ENCODE results near the gene CDC73.

The CDC73 gene

DNA sequence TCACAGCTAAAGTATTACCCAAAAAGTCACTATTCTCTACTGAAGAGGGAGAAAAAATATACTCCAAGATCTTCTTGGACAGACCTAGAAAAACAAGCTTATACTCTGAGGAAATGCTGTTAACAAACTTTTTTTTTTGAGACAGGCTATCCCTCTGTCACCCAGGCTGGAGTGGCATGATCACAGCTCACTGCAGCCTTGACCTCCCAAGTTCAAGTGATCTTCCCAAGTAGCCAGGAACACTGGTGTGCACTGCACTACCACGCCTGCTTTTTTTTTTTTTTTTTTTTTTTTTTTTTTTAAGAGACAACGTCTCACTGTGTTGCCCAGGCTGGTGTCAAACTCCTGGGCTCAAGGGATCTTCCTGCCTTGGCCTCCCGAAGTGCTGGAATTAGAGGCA, 33.9 kb upstream of the CDC73 start:
- no peak for DNase-seq (ENCODE audit: low read depth)
- TF ChIP-seq, protein P1, sequence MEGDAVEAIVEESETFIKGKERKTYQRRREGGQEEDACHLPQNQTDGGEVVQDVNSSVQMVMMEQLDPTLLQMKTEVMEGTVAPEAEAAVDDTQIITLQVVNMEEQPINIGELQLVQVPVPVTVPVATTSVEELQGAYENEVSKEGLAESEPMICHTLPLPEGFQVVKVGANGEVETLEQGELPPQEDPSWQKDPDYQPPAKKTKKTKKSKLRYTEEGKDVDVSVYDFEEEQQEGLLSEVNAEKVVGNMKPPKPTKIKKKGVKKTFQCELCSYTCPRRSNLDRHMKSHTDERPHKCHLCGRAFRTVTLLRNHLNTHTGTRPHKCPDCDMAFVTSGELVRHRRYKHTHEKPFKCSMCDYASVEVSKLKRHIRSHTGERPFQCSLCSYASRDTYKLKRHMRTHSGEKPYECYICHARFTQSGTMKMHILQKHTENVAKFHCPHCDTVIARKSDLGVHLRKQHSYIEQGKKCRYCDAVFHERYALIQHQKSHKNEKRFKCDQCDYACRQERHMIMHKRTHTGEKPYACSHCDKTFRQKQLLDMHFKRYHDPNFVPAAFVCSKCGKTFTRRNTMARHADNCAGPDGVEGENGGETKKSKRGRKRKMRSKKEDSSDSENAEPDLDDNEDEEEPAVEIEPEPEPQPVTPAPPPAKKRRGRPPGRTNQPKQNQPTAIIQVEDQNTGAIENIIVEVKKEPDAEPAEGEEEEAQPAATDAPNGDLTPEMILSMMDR (IDR thresholded peaks at IDR 0.05; ENCODE audit: control insufficient read depth, insufficient read depth, low read depth, low read length, missing control alignments): no peak
- no peak overlapping the region for H3K4me3 ChIP-seq (ENCODE audit: control insufficient read depth, low read depth, low read length)

DNA sequence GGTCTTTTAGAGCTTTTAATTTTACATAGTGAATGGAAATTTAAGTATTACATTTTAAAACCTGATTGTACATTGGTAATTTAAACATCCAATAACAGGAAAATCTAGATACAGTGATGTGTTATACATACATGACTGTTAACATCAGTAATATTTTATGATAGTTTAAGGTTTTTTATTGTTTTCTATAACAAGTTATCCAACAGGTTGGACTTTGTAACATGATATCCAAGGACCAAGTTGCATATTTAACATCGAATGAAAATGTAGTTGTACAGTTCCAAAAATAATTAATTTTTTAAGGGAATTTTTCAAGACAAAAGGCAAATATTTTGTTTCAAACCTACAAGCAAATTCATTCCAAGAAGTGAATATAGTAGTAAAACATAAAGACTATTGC, 31.0 kb upstream of the CDC73 start:
- TF ChIP-seq, protein P1 (IDR thresholded peaks at IDR 0.05; ENCODE audit: control insufficient read depth, insufficient read depth, low read depth, low read length, missing control alignments): no peak
- no peak overlapping the region for H3K4me3 ChIP-seq (ENCODE audit: control insufficient read depth, low read depth, low read length)

GRCh38 chr1:193094112-193094511, 27.7 kb upstream of the CDC73 start:
- no peak for DNase-seq (ENCODE audit: low read depth)
- H3K4me3 ChIP-seq (ENCODE audit: control insufficient read depth, low read depth, low read length): no peak overlapping the region
- TF ChIP-seq, protein P1 (IDR thresholded peaks at IDR 0.05; ENCODE audit: control insufficient read depth, insufficient read depth, low read depth, low read length, missing control alignments): no peak

More for the DNA sequence above, 31.0 kb upstream of the CDC73 start:
- no peak for DNase-seq (ENCODE audit: low read depth)

DNA sequence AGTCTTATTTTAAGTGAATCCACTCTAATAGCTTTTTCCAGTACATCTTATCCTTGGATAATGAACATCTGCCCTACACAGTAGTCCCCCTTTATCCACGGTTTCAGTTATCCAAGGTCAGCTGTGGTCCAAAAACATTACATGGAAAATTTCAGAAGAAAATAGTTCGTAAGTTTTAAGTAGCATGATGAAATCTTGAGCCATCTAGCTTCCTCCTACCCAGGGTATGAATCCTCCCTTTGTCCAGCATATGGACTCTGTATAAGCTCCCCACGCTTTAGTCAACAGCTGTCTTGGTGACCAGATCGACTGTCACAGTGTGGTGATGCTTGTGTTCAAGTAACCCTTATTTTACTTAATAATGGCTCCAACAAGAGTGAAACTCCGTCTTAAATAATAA, 19.2 kb upstream of the CDC73 start:
- no peak for DNase-seq (ENCODE audit: low read depth)
- no peak overlapping the region for H3K4me3 ChIP-seq (ENCODE audit: control insufficient read depth, low read depth, low read length)
- TF ChIP-seq, protein P1 (IDR thresholded peaks at IDR 0.05; ENCODE audit: control insufficient read depth, insufficient read depth, low read depth, low read length, missing control alignments): no peak

GRCh38 chr1:193103759-193104501, 17.9 kb upstream of the CDC73 start:
- DNase-seq (ENCODE audit: low read depth): no peak
- TF ChIP-seq, protein P1 (IDR thresholded peaks at IDR 0.05; ENCODE audit: control insufficient read depth, insufficient read depth, low read depth, low read length, missing control alignments): no peak
- peak overlapping the region; percentile 59 for H3K4me3 ChIP-seq (ENCODE audit: control insufficient read depth, low read depth, low read length)

DNA sequence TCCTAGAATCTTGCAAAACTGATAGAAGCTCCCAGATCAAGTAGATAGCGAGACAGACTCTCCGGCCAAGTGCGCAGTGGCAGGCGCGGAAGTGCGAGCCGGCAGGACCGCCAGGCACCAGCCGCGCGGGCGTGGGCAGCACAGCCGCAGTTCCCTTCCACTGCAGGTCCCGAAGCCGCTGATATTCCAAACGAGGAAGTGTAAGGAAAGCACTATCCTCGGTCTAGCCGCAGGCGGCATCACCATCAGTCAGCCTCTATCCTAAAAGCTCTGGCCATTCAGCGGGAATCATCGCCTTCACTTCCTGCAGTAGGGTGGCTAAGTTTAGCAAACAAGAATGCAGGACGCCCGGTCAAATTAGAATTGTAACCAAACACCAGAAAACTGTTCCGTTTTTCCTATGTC, 17.3 kb upstream of the CDC73 start:
- H3K4me3 ChIP-seq (ENCODE audit: control insufficient read depth, low read depth, low read length): peak overlapping the region; percentile 59
- no peak for DNase-seq (ENCODE audit: low read depth)
- TF ChIP-seq, protein P1 (IDR thresholded peaks at IDR 0.05; ENCODE audit: control insufficient read depth, insufficient read depth, low read depth, low read length, missing control alignments): no peak

All from AG09309 (cell line).